Suppressor macrophage treated with lipopolysaccharide for 1 hour (primary cell): Measurements from ENCODE around the gene MFSD6.
"Not testable (repeated sequence)": the region's sequence is repeated elsewhere in the genome, so short reads cannot be mapped to it uniquely, and the experiment has no call there.

Experiments used
- DNase-seq, 3 donors: peaks; one replicate each; pipeline ENCODE4 v3.0.0-alpha.2; 2020 to 2022

The MFSD6 gene

DNA sequence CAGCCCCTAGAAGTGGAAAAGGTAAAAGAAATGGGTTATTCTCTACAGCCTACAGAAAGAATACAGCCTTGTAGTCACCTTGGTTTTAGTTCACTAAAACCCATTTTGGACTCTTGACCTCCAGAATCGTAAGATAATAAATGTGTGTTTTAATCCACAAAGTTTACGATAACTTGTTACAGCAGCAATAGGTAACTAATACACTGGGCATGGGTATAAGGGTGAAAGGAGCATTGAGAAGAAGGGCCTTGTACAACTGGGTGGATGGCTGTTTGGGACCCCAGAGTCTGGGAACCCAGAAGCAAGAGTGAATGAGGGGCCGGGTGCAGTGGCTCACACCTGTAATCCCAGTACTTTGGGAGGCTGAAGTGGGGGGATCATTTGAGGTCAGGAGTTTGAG lies 2.2 kb upstream of the MFSD6 start:
- DNase-seq: no peak

DNA sequence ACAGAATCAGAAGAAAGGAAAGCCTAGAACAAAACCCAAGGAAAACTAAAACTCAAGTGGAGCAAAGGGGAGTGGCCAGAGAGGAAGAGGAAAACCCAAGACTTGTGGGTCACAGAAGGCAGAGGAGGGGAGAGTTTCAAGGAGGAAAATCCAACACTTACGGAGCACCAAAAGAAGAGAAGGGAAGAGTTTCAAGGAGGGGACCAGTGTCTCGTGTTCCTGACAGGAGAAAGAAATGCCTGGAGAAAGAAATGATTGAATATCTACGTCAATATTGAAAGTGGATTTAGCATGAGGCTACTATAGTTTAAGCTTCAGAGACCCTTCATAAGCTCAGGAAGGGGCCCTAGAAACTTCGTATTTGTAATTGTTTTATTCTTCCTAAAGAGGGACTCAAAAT lies 1.4 kb upstream of the MFSD6 start:
- DNase-seq: peak; percentile 20 to 28 (median 26)

DNA sequence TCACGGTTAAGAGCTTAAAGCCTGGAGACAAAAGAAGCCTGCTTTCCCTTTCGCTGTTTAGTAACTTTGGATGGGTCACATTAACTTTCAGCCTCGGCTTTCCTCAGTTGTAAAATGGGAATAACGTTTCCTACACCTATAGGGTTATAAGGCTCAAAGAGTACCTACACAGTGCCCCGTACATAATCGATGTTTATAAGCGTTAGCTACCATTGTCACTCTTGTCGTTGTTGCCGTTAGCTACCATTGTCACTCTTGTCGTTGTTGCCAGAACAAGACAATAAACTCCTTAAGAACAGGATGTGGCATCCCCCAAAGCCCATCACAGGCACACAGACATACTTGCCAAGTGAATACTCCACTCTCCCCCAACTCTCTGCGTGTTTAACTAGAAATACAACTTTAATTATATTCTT lies 901 bp upstream of the MFSD6 start:
- no peak for DNase-seq

DNA sequence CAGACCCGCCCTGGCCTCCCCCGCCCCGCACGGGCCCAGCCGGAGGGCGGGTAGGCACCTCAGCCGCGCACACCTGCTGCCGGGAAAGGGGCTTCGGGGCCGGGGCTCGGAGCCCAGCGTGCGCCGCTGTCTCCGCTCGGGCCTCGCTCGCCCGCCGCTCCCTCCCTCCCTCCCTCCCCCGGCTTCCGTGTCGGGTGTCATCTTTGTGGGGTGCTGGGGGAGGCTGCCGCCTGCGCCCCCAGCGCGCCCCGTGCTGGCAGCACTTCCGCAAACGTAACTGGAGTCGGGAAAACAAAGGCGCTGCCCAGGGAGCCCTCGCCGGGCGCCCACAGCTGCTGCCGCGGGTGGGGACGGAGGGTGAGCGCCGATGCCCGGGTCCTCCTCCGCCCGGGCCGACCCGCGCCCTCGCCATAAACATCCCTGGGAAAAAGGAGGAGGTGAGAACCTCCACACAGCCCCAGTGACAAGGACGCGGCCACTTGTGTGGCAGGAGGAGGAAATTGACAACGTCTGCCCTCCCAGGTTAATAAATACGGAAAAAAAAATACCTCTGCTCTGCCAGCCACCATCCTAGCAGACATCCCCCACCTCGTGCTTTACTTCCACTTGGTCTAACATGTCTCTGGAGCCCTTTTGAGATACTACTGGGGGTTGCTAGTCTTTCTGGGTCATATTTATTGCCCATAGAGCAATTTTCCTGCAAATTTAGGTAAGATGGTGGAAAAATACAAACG lies 550 bp downstream of the MFSD6 start:
- peak; percentile 69 to 86 (median 82) for DNase-seq

DNA sequence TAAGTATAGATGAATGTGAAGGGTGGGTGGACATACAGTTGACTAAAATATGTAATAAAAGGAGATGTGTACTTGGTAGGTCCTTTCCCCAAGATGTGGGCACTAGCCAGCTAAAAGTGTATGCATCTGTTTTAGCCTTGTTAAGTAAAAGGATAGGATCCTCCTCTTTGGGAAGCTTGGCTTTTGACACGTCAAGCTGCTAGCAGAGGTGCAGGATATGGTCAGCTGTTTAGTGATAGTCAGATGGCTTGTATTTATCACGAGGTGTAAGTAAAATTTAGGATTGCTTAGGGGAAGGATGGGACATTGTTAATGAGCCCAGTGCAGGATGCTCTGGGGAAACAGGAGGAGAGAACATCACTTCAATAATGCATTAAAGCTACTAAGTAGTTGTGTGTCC lies 1.5 kb downstream of the MFSD6 start:
- no peak for DNase-seq

DNA sequence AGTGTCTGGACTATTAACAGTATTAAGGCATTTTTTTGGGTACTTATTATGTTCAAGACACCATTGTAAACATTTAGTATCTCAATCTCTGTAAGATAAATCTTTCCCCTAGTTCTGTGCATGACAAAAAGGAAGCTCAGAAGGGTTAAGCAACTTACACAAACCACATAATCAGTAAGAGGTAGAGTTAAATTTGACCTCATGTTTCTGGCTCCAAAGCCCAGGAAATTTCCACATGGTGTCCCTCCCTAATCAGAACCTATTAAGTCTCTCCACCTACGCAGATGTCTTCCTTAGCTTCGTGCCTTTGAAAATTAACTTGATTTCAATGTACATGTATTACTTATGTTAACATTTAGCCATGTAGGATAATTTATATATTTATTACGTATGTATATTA lies 2.0 kb downstream of the MFSD6 start:
- DNase-seq: peak in 1 of 3 donors; percentile 33

DNA sequence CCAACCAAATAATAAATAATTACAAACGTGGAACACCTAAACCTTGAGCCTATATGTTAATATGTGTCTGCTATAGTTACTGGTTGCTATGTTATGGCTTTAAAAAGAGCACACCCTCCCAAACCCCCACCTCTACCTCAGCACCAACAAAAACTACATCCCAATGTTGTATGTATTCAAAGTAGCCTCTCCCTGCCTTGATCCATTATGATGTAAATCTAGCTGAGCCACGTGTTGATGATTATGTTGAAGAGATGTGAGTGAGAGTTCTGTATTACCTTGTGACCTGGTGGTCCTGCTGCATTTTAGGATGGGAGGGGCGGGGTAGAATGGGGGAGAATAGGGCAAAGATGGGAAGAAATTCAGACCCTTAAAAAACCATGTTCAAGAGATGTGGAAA lies 4.8 kb downstream of the MFSD6 start:
- no peak for DNase-seq

DNA sequence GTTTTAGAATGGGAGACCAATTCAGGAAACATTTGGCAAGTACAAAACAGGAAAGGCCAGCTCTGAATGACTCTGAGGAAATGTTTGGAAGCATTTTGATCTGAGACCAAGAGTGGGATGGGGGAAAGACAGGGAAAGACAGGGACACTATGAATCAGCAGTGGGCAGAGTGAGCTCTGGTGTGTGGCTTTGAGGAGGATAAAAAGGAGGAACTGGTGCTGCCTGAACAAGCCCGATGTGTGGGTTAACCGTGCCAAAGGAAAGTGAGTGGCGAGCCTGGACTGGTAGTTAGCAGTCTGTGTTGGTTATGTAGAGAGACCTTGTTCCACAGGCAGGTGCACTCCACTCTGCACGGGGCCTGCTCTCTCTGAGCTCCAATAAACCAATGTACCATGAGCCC lies 5.3 kb downstream of the MFSD6 start:
- DNase-seq: peak; percentile 62 to 67 (median 63)

DNA sequence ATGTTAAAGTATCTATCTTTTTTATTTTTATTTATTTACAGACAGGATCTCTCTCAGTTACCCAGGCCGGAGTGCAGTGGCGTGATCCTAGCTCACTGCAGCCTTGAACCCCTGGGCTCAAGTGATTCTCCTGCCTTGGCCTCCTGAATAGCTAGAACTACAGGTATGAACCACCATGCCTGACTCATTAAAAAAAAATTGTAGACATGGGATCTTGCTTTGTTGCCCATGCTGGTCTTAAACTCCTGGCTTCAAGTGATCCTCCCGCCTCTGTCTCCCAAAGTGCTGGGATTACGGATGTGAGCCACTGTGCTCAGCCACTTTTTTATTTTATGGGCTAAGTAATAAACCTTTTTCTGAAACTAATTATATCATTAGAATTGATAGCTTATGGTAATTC lies 7.1 kb downstream of the MFSD6 start:
- DNase-seq: no peak

DNA sequence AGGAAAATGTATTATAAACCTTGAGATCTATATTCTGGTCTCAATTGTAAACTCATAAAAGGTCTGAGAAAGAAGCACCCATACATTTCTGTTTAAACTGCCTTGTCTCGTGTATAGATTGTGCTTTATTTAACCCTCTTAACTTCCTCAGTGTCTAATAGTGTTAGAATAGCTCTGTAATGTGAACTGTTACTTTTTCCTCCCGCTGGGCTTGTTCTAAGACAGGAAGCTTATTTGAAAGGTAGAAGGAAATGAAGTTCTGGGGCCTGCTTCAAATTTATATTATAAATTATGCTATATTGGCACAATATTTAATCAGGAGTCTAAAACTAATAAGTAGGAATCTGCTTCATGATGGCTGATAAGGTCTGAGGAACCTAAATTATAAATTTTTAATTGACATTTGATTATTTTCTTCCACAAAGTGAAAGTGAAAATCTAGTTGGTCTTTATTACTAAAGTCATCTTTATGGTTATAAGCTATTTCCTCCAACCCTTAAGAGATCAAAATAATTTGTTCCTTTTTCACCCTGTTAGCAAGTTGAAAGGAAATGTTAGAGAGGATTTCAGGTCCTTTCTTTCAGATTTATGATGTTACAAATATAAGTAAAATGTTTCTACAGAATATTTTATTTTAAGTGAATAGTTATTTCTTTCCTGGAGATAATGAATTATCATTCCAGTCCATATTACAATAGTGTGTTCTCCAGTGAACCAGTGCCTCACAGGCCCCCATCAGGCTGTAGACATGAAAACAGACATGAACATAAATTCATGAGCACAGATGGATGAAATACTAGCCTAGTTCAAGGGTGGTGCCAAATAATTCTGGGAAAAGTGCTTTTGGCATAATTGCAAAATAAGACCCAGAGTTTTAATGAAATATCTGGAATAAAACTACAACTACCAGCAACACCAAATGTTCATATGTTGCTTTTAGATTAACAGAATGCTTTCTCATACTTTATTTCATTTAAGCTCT lies 7.9 kb downstream of the MFSD6 start:
- peak in 1 of 3 donors; percentile 20 for DNase-seq

DNA sequence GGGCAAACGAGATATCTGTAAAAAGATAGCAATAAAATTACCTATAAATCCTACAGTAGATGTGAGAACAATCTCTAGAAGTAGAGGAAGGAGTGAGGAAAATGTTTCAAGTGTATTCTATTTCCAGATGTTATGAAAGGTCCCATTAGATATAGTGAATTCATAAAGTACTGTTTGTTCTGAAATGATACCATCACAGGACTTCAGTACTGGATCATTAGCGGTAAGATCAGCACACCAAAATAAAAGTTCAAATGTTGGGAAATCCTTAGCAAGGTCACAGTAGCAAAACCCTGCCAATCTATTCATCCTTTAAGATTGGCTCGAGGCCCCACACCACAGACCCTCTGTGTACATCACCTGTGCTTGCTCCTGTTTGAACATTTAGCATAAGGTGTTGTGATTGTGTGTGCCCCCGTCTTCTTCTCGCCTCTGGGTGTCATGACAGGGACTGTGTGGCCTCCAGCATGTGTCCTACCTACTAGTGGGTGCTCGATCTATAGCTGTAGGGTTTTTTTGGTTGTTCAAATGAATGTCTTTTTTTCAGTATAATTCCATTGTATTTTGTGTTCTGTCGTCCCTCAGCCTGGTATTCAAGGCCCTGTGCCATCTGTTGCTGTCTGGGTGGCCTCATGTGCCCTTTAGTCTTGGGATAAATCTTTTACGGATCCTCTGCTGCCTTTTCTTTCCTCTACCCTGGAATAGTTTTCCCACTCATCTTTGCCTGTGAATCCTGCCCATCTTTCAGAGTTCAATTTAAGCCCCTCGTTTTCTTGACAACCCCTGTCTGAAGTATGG lies 9.1 kb downstream of the MFSD6 start:
- no peak for DNase-seq

DNA sequence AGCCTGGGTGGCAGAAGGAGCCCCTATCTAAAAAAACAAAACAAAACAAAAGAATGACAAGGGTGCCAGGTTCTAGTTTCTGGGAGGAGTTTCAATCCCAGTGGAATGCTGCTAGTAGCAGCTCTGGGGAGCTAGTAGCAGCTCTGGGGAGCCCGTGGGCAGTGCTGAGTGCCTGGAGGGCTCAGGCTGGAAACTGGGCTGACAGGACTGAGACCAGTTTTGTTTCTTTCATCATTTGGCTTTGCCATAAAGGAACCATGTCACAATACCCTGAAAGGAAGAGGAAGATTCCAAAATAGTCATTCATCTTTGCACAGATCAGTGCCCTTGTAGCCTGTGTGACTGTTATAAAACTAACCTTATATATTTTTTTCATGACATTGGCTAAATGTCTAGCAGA lies 10.6 kb downstream of the MFSD6 start:
- DNase-seq: peak; percentile 25 to 45 (median 35)

DNA sequence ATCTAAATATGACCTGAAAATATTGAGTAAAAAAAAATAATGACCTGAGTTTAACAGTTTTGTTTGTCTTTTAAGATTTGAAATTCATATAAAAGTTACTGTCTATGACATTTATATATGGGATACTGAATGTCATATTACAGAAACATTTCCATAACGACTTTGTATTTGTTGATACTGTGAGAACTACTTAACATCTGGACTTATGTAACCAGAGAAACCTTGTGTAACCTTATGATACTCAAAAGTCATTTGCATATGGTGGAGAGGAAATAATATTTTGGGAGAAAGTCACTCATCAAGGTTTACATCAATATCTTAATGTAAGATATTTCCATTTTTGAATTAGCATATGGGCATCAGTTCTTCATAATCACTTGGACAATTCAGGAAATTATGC lies 12.6 kb downstream of the MFSD6 start:
- no peak for DNase-seq

DNA sequence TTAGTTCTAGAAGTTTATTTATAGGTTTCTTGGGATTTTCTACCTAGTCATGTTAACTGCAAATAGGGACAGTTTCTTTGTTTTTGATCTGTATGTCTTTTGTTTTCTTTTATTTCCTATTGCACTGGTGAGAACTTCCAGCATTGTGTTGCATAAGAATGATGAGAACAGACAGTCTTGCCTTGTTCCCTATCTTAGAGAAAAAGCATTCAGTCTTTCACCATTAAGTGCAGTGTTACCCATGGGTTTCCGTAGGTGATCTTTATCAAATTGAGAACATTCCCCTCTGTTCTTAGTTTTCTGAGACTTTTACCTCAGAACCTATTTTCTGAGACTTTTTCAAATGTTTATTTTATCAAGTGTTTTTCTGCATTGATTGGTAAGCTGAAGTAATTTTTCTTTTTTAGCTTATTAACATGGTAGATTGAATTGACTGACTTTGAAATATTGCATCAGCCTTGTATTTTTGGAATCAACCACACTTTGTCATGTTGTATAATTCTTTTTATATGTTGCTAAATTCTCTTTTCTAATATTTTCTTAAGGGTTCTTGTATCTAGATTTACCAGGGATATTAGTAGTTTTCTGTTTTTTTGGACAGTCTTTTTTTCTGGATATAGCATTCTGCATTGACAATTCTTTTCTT lies 17.2 kb downstream of the MFSD6 start:
- peak; percentile 48 to 62 (median 54) for DNase-seq

DNA sequence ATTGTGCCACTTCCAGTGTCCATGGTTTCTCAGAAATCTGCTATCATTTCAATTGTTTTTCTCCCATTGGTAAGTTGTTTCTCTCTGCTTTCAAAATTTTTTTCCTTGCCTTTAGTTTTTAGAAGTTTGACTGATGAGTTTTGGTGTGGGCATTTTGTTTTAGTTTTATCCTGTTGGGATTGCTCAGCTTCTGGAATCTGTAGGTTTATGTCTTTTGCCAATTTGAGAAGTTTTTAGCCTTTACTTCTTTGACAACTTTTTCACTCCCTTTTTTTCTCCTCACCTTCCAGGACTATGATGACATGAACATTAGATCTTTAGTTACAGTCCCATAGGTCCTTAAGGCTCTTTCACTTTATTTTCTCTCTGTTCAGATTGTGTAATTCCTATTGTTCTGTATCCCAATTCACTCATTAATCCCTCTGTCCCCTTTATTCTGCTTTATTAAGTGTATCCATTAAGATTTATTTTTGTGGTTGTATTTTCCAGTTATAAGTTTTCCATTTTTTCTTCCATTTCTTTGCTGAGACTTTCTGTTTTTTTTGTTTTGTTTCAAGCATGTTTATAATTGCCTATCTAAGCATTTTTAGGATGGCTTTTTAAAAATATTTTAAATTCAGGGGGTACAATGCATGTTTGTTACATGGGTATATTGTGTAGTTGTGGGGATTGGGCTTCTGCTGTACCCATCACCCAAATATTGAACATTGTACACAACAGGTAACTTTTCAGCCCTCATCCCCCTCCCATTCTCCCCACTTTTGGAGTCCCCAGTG lies 17.9 kb downstream of the MFSD6 start:
- no peak for DNase-seq

DNA sequence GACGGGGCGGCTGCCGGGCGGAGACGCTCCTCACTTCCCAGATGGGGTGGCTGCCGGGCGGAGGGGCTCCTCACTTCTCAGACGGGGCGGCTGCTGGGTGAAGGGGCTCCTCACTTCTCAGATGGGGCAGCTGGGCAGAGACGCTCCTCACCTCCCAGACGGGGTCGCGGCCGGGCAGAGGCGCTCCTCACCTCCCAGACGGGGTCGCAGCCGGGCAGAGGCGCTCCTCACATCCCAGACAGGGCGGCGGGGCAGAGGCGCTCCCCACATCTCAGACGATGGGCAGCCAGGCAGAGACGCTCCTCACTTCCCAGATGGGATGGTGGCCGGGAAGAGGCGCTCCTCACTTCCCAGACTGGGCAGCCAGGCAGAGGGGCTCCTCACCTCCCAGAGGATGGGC lies 22.7 kb downstream of the MFSD6 start:
- DNase-seq: not testable (repeated sequence)

DNA sequence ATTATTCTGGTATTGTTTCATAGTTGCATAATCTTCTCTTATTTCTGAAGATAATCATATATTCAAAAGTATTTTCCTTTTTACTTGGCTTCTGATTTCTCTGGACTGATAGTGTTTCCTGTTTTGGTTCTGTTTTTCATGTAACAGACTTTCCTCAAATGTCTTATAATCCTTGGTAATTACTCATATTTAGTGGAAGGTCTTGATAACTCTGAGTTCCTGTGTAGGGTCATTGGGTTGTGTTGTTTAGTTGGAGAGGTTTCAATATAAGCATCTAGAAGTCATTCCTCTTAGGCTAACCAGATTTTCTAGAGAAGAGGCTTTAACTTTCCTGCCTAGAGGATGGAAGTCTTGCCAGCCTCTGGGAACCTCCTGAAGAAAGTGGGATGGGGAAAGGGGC lies 23.8 kb downstream of the MFSD6 start:
- no peak for DNase-seq

DNA sequence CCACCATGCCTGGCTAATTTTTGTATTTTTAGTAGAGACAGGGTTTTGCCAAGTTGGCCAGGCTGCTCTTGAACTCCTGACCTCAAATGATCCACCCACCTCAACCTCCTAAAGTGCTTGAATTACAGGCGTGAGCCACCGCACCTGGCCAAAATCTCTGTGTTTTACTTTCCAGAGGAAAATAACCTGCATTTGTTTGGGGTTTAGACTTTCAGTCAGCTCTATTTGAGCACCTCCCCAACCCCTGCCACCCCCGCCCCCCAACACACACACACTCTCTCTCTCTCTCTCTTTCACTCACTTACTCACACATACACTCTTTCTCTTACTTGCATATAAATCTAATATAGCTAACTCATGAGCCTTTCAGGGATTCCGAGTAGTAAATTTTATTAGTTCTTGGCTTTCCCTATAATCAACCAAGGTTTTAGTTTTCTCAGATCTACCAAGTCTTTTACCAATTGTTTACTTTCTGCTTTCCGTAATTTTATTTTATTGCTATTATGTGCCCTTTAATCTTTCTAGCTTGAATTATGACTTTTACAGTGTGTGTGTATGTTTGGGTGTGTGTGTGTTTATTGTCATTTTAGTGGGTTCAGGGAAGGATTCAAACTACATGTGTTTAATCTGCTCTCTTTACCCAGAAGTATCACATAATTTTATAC lies 24.5 kb downstream of the MFSD6 start:
- DNase-seq: no peak

DNA sequence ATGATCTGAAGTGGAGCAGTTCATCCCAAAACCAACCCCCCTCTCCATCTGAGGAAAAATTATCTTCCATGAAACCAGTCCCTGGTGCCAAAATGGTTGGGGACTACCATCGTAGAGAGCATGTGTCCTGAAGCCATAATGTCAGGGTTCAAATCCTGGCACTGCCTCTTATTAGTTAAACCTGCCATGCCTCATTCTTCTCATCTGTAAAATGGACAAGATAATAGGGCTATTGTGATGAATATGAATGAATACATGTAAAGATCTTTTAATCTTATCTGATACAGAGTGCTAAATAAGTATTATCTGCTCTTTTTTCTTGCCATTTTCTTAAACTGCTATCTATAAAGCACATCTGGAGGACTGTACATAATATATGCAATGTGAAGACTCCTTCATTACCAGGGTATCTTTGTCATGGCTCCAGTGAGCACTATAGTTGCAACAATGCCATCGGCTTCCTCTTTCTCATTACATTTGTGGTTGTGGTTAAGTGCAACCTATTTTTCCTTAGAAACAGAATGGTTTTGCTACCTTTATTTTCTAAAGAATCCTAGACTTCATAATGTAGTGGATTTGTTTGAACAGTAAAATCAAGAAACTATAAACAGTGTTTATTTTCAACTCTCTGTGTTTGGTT lies 27.0 kb downstream of the MFSD6 start:
- peak in 2 of 3 donors; percentile 16 to 38 for DNase-seq

DNA sequence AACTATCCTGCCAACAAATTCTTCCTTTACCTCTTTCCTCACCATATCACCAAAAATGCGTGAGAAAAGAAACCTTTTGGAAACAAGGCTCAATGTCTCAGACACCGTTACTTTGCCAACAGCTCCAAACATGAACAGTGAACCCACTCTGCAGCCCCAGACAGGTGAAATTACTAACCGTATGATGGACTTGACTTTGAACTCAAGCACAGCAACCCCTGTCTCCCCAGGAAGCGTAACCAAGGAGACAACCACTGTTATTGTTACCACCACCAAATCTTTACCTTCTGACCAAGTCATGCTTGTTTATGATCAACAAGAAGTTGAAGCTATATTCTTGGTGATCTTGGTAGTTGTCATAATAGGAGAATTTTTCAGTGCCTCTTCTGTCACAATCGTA lies 28.4 kb downstream of the MFSD6 start:
- DNase-seq: no peak

DNA sequence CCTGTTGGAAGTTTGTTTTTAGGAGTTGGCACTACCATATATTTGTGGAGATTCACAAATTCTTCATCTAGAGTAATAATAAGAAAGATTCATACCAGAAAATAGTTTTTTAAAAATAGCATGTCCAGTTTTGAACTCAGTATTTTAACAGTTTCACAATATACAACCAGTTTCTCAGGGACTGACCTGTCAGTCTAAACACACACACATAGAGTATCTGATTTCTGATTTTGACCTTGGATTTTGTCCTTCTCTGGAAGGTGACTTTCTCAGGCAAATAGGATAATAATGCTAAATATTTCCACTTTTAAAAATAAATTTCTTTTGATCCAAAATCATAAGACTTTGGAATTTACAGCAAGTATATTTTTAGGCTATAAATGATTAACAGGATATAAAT lies 32.0 kb downstream of the MFSD6 start:
- no peak for DNase-seq
